Activated naive CD4-positive, alpha-beta T cell treated with anti-CD3 and anti-CD28 coated beads, Interleukin-2, amount 50 U/mL, for 24 hours (primary cell): ENCODE data around the gene HOXD3.
A peak's percentile ranks its signal among the peaks of the same experiment; 100 is the strongest.

Experiments used
- H3K27ac Mint-ChIP-seq: one replicate; pipeline ENCODE4 v1.8.0; 2021; ENCODE audit warnings: mild to moderate bottlenecking, mixed read lengths
- H3K27me3 Mint-ChIP-seq: one replicate; pipeline ENCODE4 v1.8.0; 2021; ENCODE audit warnings: mixed read lengths
- H3K36me3 Mint-ChIP-seq: one replicate; pipeline ENCODE4 v1.8.0; 2021; ENCODE audit warnings: mixed read lengths
- H3K4me1 Mint-ChIP-seq: one replicate; pipeline ENCODE4 v1.8.0; 2021; ENCODE audit warnings: mixed read lengths
- H3K4me3 Mint-ChIP-seq: one replicate; pipeline ENCODE4 v1.8.0; 2021; ENCODE audit warnings: mild to moderate bottlenecking, mixed read lengths
- H3K9me3 Mint-ChIP-seq: one replicate; pipeline ENCODE4 v1.8.0; 2021; ENCODE audit warnings: mixed read lengths

The HOXD3 gene

DNA sequence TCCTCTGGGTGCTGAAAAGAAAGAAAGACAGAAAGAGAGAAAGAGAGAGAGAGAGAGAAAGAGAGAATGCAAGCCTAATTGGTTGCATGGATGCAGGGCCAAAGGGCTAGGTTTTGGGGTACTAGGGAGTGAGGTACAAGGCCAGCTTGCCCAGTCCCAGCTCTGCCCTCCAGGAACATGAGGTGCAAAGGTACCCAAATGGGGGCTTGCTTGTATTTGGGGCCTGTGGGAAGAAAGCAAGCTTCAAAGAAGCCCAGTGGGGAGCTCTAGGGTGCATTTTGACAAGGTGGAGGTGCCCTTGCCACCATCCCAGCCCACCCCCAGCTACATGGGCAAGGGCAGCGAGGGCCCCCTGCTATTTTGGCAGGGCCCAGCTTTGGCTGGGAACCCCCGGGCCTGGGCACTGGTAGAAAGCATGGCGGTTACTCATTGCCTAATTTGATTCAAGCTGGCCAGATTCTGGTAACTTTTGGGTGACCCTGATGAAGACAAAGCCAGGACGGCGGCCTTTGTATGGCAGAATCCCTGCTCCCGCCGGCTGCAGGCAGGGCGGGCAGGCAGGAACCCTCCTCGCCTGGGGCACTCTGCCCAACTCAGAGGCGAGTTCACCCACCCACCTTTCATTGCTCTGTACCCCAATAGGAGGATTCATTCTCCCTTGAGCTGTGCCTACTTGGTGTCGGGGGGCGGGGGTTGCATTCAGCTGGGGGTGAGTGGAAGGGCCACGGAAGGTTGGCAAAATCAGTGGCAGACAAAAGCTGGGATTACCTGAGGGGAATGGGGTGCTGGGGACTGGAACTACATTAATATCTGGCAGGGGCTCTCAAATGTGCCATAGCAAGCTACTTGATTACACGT, 6.3 kb upstream of the HOXD3 start:
- peaks cover 5% of the 10 kb centered on the region for H3K9me3 Mint-ChIP-seq
- H3K27me3 Mint-ChIP-seq: peaks cover 69% of the 10 kb centered on the region
- no peaks in the 10 kb centered on the region for H3K4me1 Mint-ChIP-seq
- H3K4me3 Mint-ChIP-seq: no peak overlapping the region
- H3K27ac Mint-ChIP-seq: no peak overlapping the region
- peaks cover 3% of the 10 kb centered on the region for H3K36me3 Mint-ChIP-seq

DNA sequence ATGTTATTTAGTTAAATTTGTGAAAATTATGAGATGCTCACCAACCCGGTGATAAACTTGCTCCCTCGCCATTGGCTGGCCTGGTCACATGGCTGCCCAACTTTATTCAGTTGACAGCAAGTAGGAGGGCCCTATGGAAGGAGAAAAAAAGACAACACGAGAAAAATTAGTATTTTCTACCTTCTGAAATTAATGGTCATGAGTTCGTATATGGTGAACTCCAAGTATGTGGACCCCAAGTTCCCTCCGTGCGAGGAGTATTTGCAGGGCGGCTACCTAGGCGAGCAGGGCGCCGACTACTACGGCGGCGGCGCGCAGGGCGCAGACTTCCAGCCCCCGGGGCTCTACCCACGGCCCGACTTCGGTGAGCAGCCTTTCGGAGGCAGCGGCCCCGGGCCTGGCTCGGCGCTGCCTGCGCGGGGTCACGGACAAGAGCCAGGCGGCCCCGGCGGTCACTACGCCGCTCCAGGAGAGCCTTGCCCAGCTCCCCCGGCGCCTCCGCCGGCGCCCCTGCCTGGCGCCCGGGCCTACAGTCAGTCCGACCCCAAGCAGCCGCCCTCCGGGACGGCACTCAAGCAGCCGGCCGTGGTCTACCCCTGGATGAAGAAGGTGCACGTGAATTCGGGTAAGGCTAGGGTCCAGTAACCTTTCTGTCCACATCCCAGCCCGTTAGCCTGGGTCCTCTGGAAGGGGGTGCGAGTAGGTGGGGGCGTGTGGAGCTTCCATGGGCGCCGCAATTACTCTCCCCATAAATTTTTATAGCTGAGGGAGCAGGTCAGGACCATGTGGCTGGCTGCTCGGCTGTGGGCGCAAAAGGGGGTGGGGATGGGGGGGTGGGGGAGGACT, 5.4 kb upstream of the HOXD3 start, which contains the start of gene HOXD4:
Gene HOXD4 (plus strand): TSS at position 109 of the 846 bp plus-strand sequence. CDS start 84 bp downstream, at position 193.
- peaks cover 64% of the 10 kb centered on the region for H3K27me3 Mint-ChIP-seq
- H3K4me1 Mint-ChIP-seq: no peaks in the 10 kb centered on the region
- no peak within 1 kb of the TSS for H3K4me3 Mint-ChIP-seq
- peaks cover 5% of the 10 kb centered on the region for H3K9me3 Mint-ChIP-seq
- H3K36me3 Mint-ChIP-seq: peaks cover 3% of the 10 kb centered on the region
- H3K27ac Mint-ChIP-seq: no peak within 1 kb of the TSS

DNA sequence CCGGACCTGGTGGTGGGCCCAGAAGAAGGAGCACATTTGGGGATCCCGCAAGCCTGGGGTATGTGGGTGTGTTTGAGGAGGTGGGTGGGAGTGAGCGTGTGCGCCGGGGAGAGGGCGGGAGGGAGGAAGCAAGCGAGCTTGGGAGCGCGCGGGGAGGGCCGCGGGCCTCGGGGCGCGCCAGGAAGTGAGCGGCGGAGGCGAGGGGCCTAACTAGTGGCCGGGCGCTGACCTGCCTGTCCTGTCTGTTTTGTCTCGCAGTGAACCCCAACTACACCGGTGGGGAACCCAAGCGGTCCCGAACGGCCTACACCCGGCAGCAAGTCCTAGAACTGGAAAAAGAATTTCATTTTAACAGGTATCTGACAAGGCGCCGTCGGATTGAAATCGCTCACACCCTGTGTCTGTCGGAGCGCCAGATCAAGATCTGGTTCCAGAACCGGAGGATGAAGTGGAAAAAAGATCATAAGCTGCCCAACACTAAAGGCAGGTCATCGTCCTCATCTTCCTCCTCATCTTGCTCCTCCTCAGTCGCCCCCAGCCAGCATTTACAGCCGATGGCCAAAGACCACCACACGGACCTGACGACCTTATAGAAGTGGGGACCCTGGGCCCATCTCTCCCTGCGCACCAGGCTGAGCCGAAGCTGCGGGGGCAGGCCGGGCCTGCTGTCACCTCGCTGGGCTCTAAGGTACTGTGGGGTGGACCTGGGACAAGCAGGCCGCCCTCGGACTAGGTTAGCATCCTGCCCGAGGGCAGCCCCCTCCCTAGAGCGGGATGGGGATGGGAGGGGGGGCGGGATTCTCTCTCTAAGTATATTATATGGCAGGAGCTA, 4.5 kb upstream of the HOXD3 start:
- Mint-ChIP-seq H3K27ac (no peak overlapping the region), H3K9me3 (peaks cover 5% of the 10 kb centered on the region), H3K4me3 (no peak overlapping the region), H3K27me3 (peaks cover 61% of the 10 kb centered on the region), H3K36me3 (peaks cover 3% of the 10 kb centered on the region), H3K4me1 (peaks cover 3% of the 10 kb centered on the region)

DNA sequence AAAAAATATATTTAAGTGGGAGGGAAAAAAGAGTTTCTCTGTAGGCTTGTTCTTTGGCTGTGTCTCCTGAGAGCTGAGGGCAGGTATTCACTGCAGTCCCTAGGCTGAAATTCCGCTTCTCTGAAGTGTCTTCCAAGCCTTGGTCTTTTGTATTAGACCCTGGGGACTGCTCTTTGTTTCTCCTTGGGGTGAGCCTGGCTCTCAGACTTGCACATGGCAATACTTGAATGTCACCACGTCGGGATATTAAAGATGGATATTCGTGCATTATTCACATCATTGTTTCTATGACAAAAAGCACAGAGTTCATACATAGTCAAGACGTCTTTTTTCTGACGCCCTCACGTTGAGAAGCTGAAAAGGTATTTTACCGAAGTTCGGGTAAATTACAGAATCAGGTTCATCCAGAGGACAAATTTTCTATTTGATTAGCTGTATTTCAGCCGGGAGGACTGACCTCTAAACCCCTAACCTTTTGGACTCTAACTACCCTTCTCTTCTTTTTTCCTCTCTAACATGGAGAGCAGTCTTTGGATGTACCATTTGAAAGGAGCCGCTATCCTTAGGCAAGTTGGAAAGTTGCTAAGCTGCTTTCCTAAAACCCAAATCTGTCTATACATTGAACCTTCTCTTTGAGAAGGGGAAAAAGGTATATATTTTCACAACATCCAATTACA, 2.4 kb upstream of the HOXD3 start:
- Mint-ChIP-seq H3K36me3 (peaks cover 3% of the 10 kb centered on the region), H3K4me3 (no peak overlapping the region), H3K4me1 (peaks cover 6% of the 10 kb centered on the region), H3K27ac (no peak overlapping the region), H3K27me3 (peaks cover 54% of the 10 kb centered on the region), H3K9me3 (peaks cover 5% of the 10 kb centered on the region)

DNA sequence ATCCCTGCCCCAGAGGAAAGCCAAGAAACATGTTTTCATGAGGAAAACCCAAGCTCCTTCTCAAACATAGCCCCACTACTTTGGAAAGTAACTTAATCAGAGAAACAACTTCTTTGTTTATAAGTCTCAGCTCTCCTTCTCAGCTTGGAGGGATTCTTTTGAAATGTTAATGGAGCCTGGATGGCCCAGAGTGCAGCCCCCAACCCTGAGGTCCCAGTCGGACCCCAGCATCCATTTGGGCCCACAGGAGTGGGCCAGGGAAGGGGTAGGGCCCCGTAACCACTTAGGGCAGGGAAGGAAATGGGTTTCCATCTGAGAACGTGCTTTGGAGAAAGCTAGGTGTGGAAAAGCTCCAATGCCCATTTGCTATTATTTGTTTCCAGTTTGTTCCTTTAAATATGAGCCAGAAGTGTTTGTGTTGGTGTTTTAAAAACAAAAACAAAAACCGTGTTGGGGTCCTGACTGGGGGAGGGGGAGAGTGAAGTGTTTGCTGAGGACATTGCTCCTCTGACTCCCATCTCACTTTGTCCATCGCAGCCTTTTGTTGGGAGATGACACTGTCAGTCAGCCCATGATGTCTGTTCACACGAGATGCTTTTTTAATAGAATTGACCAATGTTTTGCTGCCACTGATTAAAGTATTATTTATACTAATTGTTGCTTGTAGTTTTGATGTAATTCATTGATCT, 1.6 kb upstream of the HOXD3 start:
- Mint-ChIP-seq H3K27ac (no peak overlapping the region), H3K4me3 (no peak overlapping the region), H3K27me3 (peaks cover 48% of the 10 kb centered on the region), H3K4me1 (peaks cover 6% of the 10 kb centered on the region), H3K36me3 (no peaks in the 10 kb centered on the region), H3K9me3 (peaks cover under 1% of the 10 kb centered on the region)

DNA sequence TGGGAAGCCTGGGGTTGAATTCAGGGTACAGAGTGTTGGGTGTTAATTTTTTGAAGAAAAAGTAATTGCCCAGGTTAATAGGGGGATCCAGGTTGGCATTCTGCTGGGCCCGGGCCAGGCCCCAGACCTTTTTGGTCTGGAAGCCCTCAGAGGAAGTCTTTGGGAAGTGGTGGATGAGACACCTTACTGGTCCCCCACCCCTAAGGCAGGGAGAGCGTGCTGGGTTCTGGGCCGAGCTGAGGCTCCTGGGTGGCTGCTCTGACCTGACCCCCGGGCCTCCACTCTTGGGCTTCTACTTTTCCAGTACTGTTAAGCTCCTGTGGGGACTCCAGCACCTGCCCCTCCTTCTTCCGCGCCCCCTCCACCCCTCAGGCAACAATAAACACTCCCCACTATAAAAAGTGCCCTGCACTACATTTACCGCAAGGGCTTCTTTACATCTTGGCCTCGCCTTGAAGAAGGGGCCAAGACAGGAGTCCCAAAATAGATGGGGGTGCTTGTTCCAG, 753 bp upstream of the HOXD3 start:
- Mint-ChIP-seq H3K4me3 (no peak overlapping the region), H3K27me3 (peaks cover 48% of the 10 kb centered on the region), H3K27ac (no peak overlapping the region), H3K4me1 (peaks cover 6% of the 10 kb centered on the region), H3K36me3 (no peaks in the 10 kb centered on the region), H3K9me3 (no peaks in the 10 kb centered on the region)

DNA sequence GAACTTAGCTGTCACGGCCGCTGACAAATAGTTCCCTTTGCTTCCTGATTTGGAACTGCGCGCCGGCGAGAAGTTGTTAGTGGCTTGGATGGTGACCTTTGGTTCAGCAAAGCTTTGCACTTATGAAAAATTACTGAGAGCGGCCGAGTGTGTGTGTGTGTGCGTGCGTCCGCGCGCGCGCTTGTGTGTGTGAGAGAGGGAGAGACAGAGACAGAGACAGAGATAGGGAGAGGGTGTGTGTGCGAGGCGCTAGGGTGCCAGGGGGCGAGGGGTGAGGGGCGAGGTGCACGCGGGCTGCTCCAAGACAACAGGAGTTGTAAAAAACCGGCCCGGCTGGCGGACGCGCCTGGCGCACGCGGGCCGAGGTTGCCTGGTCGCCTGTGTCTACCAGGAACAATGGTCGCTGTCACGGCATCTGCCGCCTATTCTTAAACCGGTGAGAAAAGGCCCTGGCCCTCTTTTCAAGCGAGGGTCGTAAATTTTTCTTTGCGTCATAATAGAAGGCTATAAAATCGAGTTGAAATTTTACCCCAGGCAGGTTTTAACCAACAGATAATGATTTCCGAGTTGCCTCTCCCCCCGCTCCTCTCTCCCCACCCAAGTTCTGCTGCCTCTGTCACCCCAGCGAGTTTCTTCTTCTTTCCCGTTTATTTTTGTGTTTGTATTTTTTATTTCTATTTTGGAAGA, 535 bp downstream of the HOXD3 start:
- Mint-ChIP-seq H3K36me3 (peaks cover 2% of the 10 kb centered on the region), H3K27ac (peak overlapping the region; percentile 18), H3K9me3 (no peaks in the 10 kb centered on the region), H3K4me3 (no peak overlapping the region), H3K4me1 (peaks cover 6% of the 10 kb centered on the region), H3K27me3 (peaks cover 52% of the 10 kb centered on the region)

DNA sequence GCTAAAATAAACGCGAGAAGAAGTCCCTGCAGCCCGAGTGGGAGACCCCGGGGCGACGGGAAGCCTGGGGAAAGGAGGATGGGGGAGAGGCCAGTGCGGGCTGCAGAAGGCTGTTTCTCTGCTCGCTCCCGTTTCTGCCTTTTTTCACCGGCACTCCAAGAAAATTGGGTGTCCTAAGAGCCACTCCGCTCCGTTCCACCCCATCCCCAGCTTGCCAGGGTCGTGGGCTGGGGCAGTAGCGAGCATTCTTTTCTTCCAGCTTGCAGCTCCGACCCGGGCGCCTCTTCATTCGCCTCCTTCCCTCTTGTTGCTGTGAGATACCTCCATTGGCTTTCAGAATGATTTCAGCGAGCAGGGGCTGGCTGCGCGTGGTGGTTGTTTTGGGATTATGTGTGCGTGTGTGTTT, 1.1 kb downstream of the HOXD3 start:
- H3K36me3 Mint-ChIP-seq: peaks cover 2% of the 10 kb centered on the region
- H3K27ac Mint-ChIP-seq: peak overlapping the region; percentile 19

DNA sequence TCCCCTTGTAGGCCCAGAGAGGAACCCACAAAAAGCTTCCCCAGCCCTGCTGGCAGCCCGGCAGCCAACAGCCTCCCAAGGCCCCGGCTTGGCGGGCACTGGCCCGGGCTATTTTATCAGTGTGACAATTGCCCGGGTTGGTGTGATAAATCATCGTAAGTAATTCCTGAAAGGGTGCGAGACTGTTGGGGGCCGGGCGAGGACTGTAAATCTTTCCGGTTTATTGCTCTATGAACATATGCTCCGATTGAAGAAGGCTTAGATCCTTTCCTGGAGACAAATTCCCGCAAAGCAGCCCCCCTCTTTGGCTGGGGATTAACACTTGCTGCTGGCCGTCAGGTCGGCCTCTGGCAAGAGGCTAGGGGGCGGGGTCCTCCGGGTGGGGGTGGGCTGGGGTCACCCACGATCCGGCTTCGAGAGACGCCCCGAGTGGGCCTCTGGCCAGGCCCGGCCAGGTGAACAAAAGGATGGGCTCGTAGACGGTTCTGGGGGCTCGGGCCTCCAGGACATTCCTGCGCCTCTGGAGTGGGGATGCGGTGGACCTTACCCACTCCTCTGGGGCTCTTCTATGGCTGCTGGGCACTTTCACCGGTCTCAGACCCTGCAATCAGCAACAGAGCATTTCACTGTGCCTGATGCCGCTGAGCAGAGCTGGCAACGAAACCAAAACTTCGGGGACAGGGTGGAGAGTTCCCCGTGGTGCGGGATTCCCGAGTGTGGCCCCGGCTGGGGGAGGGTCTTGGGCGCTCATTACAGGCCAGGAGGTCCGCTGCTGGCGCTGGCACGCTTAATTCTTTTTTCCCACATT, 2.0 kb downstream of the HOXD3 start:
- Mint-ChIP-seq H3K36me3 (peaks cover 4% of the 10 kb centered on the region), H3K27me3 (peaks cover 56% of the 10 kb centered on the region), H3K4me3 (no peak overlapping the region), H3K9me3 (peaks cover 5% of the 10 kb centered on the region), H3K27ac (no peak overlapping the region), H3K4me1 (peaks cover 8% of the 10 kb centered on the region)

More for the DNA sequence above, 1.1 kb downstream of the HOXD3 start:
- Mint-ChIP-seq H3K9me3 (no peaks in the 10 kb centered on the region), H3K4me1 (peaks cover 6% of the 10 kb centered on the region), H3K4me3 (peak overlapping the region; percentile 3), H3K27me3 (peaks cover 52% of the 10 kb centered on the region)

DNA sequence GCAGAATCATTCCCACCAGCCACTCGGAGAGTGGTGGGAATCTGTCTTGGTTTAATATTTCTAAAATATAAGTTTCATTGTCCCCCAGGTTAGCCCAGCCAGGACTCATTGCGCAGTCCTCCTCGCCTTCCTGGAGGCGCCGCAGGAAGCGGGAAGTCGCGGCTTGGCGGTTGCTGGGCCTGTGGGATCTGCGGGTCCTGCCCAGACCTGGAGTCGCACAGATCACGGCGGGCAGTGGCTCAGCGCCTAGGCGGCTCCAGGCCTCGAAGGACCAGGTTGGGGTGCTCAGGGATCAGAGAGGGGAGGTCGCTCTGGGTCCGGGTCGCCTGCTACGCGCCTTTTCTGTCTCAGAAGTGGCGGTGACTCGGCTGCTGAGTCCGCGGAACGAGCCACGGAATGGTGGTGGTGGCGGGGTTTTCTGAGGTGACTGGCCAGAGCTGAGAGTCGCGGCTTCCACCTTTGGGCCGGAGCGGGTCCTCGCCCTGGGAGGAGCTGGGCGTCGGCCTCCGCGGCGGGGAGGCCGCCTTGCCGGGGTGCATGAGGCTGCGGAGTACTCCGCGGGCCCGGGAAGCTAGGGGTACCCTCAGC, 2.6 kb downstream of the HOXD3 start:
- Mint-ChIP-seq H3K4me3 (no peak overlapping the region), H3K4me1 (peaks cover 12% of the 10 kb centered on the region), H3K36me3 (peaks cover 4% of the 10 kb centered on the region), H3K27me3 (peaks cover 54% of the 10 kb centered on the region), H3K9me3 (peaks cover 7% of the 10 kb centered on the region), H3K27ac (no peak overlapping the region)

DNA sequence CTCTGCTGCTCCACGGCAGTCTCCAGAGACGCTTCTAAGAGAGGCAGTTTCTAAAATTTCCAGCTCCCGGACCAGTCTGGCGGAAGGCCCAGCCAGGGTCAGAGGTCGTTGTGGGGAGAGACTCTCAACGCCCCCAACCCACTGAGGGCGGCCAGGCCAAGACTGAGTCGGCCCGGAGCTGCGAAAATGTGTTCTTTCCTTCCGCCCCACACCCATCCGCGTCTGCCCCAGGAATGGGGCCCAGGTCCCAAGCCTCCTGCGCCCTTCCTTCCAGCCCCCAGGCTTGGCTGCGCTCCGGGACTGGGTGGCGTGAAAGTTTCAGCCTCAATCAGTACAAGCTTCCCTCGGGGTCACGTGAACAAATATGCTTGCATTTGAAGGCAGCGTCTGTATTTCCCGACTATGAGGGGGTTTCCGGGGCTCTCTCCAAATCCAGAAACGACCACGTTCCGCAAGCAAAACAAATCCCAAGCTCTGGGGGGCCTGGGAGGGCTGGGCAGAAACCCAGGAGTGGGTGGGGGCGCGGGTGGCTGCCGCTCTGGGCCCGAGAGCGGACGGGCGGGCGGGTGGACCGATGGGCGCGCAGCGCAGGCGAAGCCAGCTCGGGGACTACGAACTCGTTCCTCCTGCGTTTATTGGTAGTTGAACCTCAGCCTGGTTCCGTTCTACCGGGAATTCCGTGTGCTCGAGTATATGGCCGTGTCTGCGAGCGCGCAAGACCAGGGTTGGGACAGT, 3.3 kb downstream of the HOXD3 start:
- no peak overlapping the region for H3K4me3 Mint-ChIP-seq

More for the DNA sequence above, 3.3 kb downstream of the HOXD3 start:
- H3K27me3 Mint-ChIP-seq: peaks cover 53% of the 10 kb centered on the region
- peaks cover 12% of the 10 kb centered on the region for H3K4me1 Mint-ChIP-seq
- peaks cover 7% of the 10 kb centered on the region for H3K9me3 Mint-ChIP-seq
- H3K36me3 Mint-ChIP-seq: peaks cover 4% of the 10 kb centered on the region
- H3K27ac Mint-ChIP-seq: no peak overlapping the region
